Omental fat pad (tissue), 4 donors: ENCODE results near the gene MYO16. TPM values are rescaled to one million over a fixed set of nuclear protein-coding genes. Genes with fewer than 3 reads are reported as not detected.

Source experiments
- ATAC-seq: fragments of 150-250 bp; one replicate; pipeline ENCODE4 v1.9.1; 2016; ENCODE audit warnings: mild to moderate bottlenecking, moderate library complexity; ENCODE audit not compliant: low FRiP score
- DNase-seq: peaks from one replicate; pipeline ENCODE4 v3.0.0-alpha.2; 2019; ENCODE audit warnings: low spot score
- CTCF ChIP-seq, 3 donors: fragments of 450-650 bp; IDR thresholded peaks; one replicate each; pipeline ENCODE4 v1.5.1; 2016 to 2017; ENCODE audit warnings: antibody characterized with exemption in 3 of 3, mild to moderate bottlenecking in 3 of 3, moderate library complexity in 2 of 3
- total RNA-seq, 4 donors: library from RNA; depleted of rRNA; stranded (reverse); fragments of >200 nt; gene quantifications; one replicate each; pipeline ENCODE4 v1.1.0, GENCODE V29; 2016

Gene MYO16
- total RNA-seq, 4 donors from 2014 or later, result 0.48 to 1.9 (median 0.93) TPM; not detected in 1

- ATAC-seq (no peak), DNase-seq (no peak)
- no peak for TF ChIP-seq CTCF (IDR thresholded peaks at IDR 0.05)
Measured at GRCh38 chr13:108785844-108786243, 156.4 kb downstream of the MYO16 start.

- DNase-seq (no peak), ATAC-seq (no peak)
- TF ChIP-seq CTCF (IDR thresholded peaks at IDR 0.05), result no peak
Measured at GRCh38 chr13:108786456-108787200, 157.2 kb downstream of the MYO16 start.

GRCh38 chr13:108787700-108788414, 158.4 kb downstream of the MYO16 start:
- ATAC-seq (no peak), DNase-seq (no peak)
- no peak for TF ChIP-seq CTCF (IDR thresholded peaks at IDR 0.05)

GRCh38 chr13:108789476-108789875, 160.1 kb downstream of the MYO16 start:
- ATAC-seq, result no peak

GRCh38 chr13:108795841-108796240, 166.4 kb downstream of the MYO16 start:
- TF ChIP-seq CTCF (IDR thresholded peaks at IDR 0.05), result no peak
- DNase-seq, result no peak
- no peak for ATAC-seq

More at GRCh38 chr13:108789476-108789875, 160.1 kb downstream of the MYO16 start:
- DNase-seq, result no peak
- no peak for TF ChIP-seq CTCF (IDR thresholded peaks at IDR 0.05)

- no peak for ATAC-seq
Measured at GRCh38 chr13:108797354-108797753, 167.9 kb downstream of the MYO16 start.

More at GRCh38 chr13:108797354-108797753, 167.9 kb downstream of the MYO16 start:
- TF ChIP-seq CTCF (IDR thresholded peaks at IDR 0.05), result no peak
- DNase-seq, result no peak
